Activated CD4-positive, alpha-beta T cell treated with anti-CD3 and anti-CD28 coated beads, Interleukin-2, Interleukin-6, amounts not matched to agents 100 ng/mL and 50 ng/mL, durations not matched to agents 16 hours and 8 hours (primary cell): ENCODE measurements around the gene TDRD5.
"Not testable (repeated sequence)": the region's sequence is repeated elsewhere in the genome, so short reads cannot be mapped to it uniquely, and the experiment has no call there.

Experiments used
- DNase-seq: peaks from one replicate; pipeline ENCODE4 v3.0.0-alpha.2; 2020

TDRD5 gene

GRCh38 chr1:179612361-179612760 is 20.7 kb downstream of the TDRD5 start:
- DNase-seq: no peak

GRCh38 chr1:179630719-179631118 is 39.1 kb downstream of the TDRD5 start:
- no peak for DNase-seq

- DNase-seq: no peak
These were observed 41.2 kb downstream of the TDRD5 start for GRCh38 chr1:179632868-179633267.

- DNase-seq: no peak
These were observed 45.7 kb downstream of the TDRD5 start for GRCh38 chr1:179637211-179637860.

DNA sequence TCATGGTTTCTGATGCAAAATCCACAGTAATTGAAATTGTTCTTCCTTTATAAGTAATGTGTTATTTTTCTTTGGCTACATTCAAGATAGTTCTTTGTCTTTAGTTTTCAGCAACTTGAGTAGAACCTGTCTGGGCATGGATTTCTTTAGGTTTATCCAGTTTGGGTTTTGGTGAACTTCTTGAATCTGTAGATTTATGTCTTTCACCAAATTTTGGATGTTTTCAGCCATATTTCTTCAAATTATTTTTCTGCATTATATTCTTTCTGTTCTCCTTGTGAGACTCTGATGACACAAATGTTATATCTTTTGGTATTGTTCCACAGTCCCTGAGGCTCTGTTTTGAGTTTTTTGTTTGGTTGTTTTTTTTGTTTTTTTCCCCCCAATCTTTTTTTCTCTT is 69.4 kb downstream of the TDRD5 start:
- DNase-seq: no peak

- DNase-seq: no peak
These were observed 72.2 kb downstream of the TDRD5 start for GRCh38 chr1:179663810-179664209.

GRCh38 chr1:179677882-179678281 is 86.2 kb downstream of the TDRD5 start:
- DNase-seq: no peak

DNA sequence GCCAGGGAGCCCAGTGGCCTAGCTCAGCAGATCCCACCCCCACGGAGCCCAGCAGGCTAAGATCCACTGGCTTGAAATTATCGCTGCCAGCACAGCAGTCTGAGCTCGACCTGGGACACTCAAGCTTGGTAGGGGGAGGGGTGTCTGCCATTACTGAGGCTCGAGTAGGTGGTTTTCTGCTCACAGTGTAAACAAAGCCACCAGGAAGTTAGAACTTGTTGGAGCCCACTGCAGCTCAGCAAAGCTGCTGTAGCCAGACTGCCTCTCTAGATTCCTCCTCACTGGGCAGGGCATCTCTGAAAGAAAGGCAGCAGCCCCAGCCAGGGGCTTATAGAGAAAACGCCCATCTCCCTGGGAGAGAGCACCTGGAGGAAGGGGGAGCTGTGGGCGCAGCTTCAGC is 102.9 kb downstream of the TDRD5 start:
- DNase-seq: not testable (repeated sequence)

DNA sequence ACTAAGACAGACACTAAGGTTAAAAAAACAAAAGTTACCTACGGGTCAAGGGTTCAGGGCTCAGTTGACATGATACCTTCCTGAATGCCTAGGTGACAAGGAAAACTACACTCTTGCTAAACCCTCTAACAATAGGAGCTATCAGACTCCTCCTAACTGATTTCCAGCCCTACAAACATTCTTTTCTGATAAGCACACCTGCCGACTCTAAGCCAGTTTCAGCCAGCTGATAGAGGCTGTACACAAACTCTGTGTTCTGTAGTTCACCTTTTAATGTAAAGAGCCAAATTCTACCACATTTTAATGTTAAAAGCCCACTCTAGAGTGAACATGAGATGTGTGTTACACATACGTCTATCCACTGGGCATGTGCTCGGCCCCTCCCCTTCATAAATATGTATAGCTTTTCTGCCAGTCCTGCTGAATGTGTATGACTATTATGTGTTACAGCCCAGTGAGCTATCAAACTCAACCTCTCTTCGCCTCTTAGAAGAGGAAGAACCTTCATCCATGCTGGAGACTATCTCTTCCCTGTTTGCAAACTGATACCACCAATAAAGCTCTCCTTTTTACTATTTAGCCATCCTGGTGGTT is 111.4 kb downstream of the TDRD5 start:
- DNase-seq: no peak

- peak; percentile 59 for DNase-seq
These were observed 114.8 kb downstream of the TDRD5 start for GRCh38 chr1:179706339-179706941.

DNA sequence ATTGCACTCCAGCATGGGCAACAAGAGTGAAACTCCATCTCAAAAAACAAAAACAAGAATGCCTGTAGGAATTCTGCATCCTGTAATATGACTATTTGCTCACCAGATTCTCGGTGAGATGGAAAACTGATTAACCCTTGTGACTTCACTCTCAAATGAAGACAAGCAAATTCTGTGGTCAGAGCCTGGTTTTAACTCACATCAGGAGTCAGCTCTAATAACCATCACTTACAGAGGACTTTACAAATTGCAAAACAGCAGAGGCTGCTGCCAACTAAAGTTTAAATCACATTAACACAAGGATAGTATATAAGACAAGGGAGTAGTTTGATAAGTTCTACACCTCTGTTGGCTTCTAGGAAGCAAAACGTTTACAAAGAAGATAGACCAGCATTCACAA is 115.8 kb downstream of the TDRD5 start:
- no peak for DNase-seq

- DNase-seq: no peak
These were observed 117.0 kb downstream of the TDRD5 start for GRCh38 chr1:179708434-179709195.

GRCh38 chr1:179709841-179710329 is 118.3 kb downstream of the TDRD5 start:
- DNase-seq: no peak

- DNase-seq: no peak
These were observed 122.5 kb downstream of the TDRD5 start for GRCh38 chr1:179714159-179714558.

DNA sequence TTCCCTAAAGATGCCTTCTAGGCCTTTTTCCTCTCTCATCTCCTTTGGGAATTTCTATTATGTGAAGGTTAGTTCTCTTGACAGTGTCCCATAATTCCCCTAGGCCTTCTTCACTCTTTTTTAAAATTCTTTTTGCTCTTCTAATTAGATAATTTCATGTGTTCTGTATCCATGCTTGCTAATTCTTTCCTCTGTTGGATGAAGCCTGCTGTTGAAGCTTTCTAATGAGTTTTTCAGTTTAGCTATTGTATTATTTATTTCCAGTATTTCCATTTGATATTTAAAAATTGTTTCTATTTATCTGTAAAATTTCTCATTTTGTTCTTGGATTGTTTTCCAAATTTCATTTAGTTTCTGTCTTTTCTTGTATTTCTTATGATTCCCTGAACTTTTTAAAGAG is 123.0 kb downstream of the TDRD5 start:
- DNase-seq: no peak

DNA sequence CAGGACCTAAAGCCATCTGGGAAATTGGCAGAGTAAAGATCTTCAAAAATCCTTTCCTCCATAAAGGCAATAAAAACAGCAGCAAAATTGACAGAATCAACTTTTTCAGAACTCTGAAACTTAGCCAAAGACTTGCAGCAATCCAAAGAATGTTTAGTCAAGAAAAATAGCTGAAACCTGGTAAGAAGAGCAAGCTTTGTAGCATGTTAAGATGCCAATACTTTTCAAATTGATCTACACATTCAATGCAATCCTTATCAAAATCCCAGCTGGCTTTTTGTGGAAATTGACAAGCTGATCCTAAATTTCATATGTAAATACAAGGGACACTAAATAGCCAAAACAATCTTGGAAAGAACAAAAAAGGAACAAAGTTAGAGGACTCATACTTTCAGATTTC is 127.6 kb downstream of the TDRD5 start:
- no peak for DNase-seq

DNA sequence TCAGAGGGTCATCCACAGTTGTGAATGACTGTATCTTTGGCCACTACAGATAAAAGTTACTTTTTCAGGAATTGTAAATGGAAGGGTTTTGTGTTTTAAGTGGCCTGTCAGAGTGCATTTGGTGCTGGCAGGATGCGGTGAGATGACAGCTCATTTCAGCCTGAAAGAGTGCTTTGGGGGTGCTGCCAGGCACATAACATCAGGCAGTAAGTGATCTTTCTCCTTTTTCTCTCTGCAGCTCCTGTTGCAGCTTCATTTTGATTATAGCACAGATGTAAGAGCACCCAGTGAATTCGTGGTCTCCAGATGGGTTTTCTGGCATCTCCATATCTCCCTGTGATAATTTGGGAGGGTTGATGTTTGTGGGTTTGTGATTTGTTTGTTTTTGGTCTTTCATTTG is 136.6 kb downstream of the TDRD5 start:
- DNase-seq: no peak

GRCh38 chr1:179729881-179730280 is 138.2 kb downstream of the TDRD5 start:
- DNase-seq: no peak

GRCh38 chr1:179731643-179732042 is 140.0 kb downstream of the TDRD5 start:
- DNase-seq: no peak
